Neuronal stem cell (in vitro differentiated cells): Measurements from ENCODE around the gene ATG9B.

Experiments used
- DNase-seq: peaks from one replicate; pipeline ENCODE4 v3.0.0-alpha.2; 2013; ENCODE audit warnings: low spot score
- H2AFZ ChIP-seq: one replicate; pipeline ENCODE4 v1.6.1; 2013; ENCODE audit warnings: mild to moderate bottlenecking, low read length, inconsistent platforms
- H2AK5ac ChIP-seq: 2 replicates; pipeline ENCODE4 v1.6.1; 2013; ENCODE audit warnings: low read depth, mild to moderate bottlenecking, inconsistent platforms, low read length, moderate library complexity, mixed read lengths
- H2BK120ac ChIP-seq: 2 replicates; pipeline ENCODE4 v1.6.1; 2013; ENCODE audit warnings: low read depth, mild to moderate bottlenecking, inconsistent platforms, low read length, moderate library complexity, mixed read lengths
- H2BK12ac ChIP-seq: one replicate; pipeline ENCODE4 v1.6.1; 2013; ENCODE audit warnings: low read length, inconsistent platforms
- H2BK15ac ChIP-seq: 2 replicates; pipeline ENCODE4 v1.6.1; 2013; ENCODE audit warnings: mild to moderate bottlenecking, low read length, inconsistent platforms, mixed read lengths
- H2BK5ac ChIP-seq: one replicate; pipeline ENCODE4 v1.6.1; 2013; ENCODE audit warnings: inconsistent platforms, mild to moderate bottlenecking, low read length, moderate library complexity
- H3K14ac ChIP-seq: one replicate; pipeline ENCODE4 v1.6.1; 2013; ENCODE audit warnings: low read length, inconsistent platforms
- H3K18ac ChIP-seq: 2 replicates; pipeline ENCODE4 v1.6.1; 2013; ENCODE audit warnings: low read length, inconsistent platforms
- H3K23ac ChIP-seq: 2 replicates; pipeline ENCODE4 v1.6.1; 2013; ENCODE audit warnings: low read depth, mild to moderate bottlenecking, mixed read lengths, low read length, inconsistent platforms; ENCODE audit not compliant: poor library complexity
- H3K27ac ChIP-seq: replicated peaks from 3 replicates; pipeline ENCODE4 v1.5.1; 2013; ENCODE audit warnings: low read length, inconsistent platforms
- H3K27me3 ChIP-seq, 3 experiments: 2 replicates each; pipeline ENCODE4 v1.6.1; 2013; ENCODE audit warnings: low read length in 3 of 3, mild to moderate bottlenecking in 2 of 3, inconsistent platforms in 1 of 3, low read depth in 1 of 3, mixed read lengths in 1 of 3, moderate library complexity in 1 of 3; ENCODE audit not compliant: control insufficient read depth in 3 of 3, insufficient read depth in 3 of 3
- H3K36me3 ChIP-seq, 2 donors: replicated peaks in 1 of 2; 2 replicates each; pipeline ENCODE4 v1.6.1; 2013; ENCODE audit warnings: low read length in 2 of 2; ENCODE audit not compliant: control insufficient read depth in 2 of 2, insufficient read depth in 2 of 2
- H3K4ac ChIP-seq: 2 replicates; pipeline ENCODE4 v1.6.1; 2013; ENCODE audit warnings: inconsistent platforms, mild to moderate bottlenecking, low read length, moderate library complexity
- H3K4me1 ChIP-seq, 2 donors: 1 replicate in 1 of 2; 2 replicates in 1 of 2; pipeline ENCODE4 v1.6.1; 2013; ENCODE audit warnings: low read length in 2 of 2, low read depth in 1 of 2; ENCODE audit not compliant: control insufficient read depth in 2 of 2, insufficient read depth in 1 of 2
- H3K4me2 ChIP-seq: one replicate; pipeline ENCODE4 v1.6.1; 2013; ENCODE audit warnings: mild to moderate bottlenecking, low read length, inconsistent platforms; ENCODE audit not compliant: insufficient read depth, poor library complexity, severe bottlenecking
- H3K4me3 ChIP-seq, 2 donors: 2 replicates each; pipeline ENCODE4 v1.5.1; 2013; ENCODE audit warnings: low read length in 2 of 2, mild to moderate bottlenecking in 2 of 2, inconsistent platforms in 1 of 2, moderate library complexity in 1 of 2
- H3K79me1 ChIP-seq: one replicate; pipeline ENCODE4 v1.6.1; 2013; ENCODE audit warnings: low read depth, mild to moderate bottlenecking, inconsistent platforms, low read length, moderate library complexity
- H3K9ac ChIP-seq: one replicate; pipeline ENCODE4 v1.6.1; 2013; ENCODE audit warnings: mild to moderate bottlenecking, low read depth, low read length, inconsistent platforms; ENCODE audit not compliant: poor library complexity
- H3K9me3 ChIP-seq, 2 donors: replicated peaks in 1 of 2; 2 replicates each; pipeline versions ENCODE3 to v1.6.1; 2013; ENCODE audit warnings: low read length in 2 of 2, mild to moderate bottlenecking in 2 of 2, inconsistent platforms in 1 of 2, low read depth in 1 of 2, mixed read lengths in 1 of 2, moderate library complexity in 1 of 2; ENCODE audit not compliant: control insufficient read depth in 2 of 2, insufficient read depth in 1 of 2
- H4K8ac ChIP-seq: one replicate; pipeline ENCODE4 v1.6.1; 2013; ENCODE audit warnings: low read depth, mild to moderate bottlenecking, inconsistent platforms, low read length, moderate library complexity
- H4K91ac ChIP-seq: one replicate; pipeline ENCODE4 v1.6.1; 2013; ENCODE audit warnings: low read length, low read depth, mild to moderate bottlenecking, inconsistent platforms; ENCODE audit not compliant: poor library complexity
- WGBS, 2 donors: extraction: QIAGEN DNeasy Blood & Tissue Kit; methylation state at CpG; one replicate each; pipeline ENCODE4 v1.1.7; 2013; ENCODE audit warnings: missing lambda C conversion rate in 2 of 2, mixed read lengths in 1 of 2; ENCODE audit not compliant: insufficient read length in 2 of 2, insufficient replicate concordance in 1 of 2; ENCODE audit errors: extremely low coverage in 2 of 2; 5-methylcytosine and 5-hydroxymethylcytosine counted together

ATG9B gene

DNA sequence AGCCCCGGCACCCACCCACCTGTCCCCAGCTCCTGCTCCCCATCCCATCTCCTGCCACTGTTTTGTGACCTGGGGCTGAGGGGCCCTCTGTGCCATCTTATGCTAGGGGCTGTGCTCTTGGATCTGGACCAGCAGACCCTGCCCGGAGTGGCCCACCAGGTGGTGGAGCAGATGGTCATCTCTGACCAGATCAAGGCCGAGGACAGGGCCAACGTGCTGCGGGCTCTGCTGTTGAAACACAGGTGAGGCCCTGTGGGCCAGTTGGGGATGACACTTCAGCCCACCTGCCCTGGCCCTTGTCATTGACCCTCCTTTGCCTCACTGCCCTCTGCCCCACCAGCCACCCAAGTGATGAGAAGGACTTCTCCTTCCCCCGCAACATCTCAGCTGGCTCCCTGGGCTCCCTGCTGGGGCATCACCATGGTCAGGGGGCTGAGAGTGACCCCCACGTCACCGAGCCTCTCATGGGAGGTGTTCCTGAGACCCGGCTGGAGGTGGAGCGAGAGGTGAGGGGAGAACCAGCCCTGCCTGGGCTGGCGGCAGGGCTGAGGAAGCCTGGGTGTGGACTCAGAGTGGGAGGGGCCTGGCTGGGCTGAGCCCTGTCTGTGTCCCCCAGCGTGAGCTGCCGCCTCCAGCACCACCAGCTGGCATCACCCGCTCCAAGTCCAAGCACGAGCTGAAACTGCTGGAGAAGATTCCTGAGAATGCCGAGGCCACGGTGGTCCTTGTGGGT is 45.7 kb upstream of the ATG9B start:
- Histone ChIP-seq H3K18ac (no peak overlapping the region), H3K4ac (no peak overlapping the region), H4K8ac (no peak overlapping the region), H3K4me2 (no peak overlapping the region), H3K9ac (no peak overlapping the region), H2AFZ (no peak overlapping the region), H3K4me3 (peak overlapping the region in 1 of 2 donors; percentile 67), H2AK5ac (no peak overlapping the region), H3K14ac (no peak overlapping the region), H3K9me3 (no peaks in the 10 kb centered on the region), H3K27ac (no peak overlapping the region), H2BK12ac (no peak overlapping the region), H2BK15ac (no peak overlapping the region), H4K91ac (no peak overlapping the region), H2BK5ac (no peak overlapping the region), H3K36me3 (peaks cover 51 to 95% of the 10 kb centered on the region in 2 donors), H3K79me1 (no peaks in the 10 kb centered on the region), H2BK120ac (no peak overlapping the region), H3K27me3 (no peaks in the 10 kb centered on the region), H3K23ac (peak overlapping the region; percentile 43), H3K4me1 (no peaks in the 10 kb centered on the region)
- no CpG with 5 or more reads among the region's 17 CpGs for WGBS, 2 donors
- no peak for DNase-seq

- no peak overlapping the region for H2BK5ac ChIP-seq
- H3K4me2 ChIP-seq = no peak overlapping the region
- no peak overlapping the region for H2BK15ac ChIP-seq
- no peak for DNase-seq
- H3K9ac ChIP-seq = no peak overlapping the region
- H3K18ac ChIP-seq = no peak overlapping the region
- no peak overlapping the region for H4K8ac ChIP-seq
- no peak overlapping the region for H2BK12ac ChIP-seq
- H3K9me3 ChIP-seq = no peaks in the 10 kb centered on the region
- no peak overlapping the region for H3K23ac ChIP-seq
- H3K27me3 ChIP-seq = peaks cover 0 to 2% (median 0%) of the 10 kb centered on the region in 3 experiments
- H3K4me1 ChIP-seq = peaks cover 0 to 2% of the 10 kb centered on the region in 2 donors
- H3K14ac ChIP-seq = no peak overlapping the region
- no CpG with 5 or more reads among the region's 12 CpGs for WGBS, 2 donors
- no peak overlapping the region for H2BK120ac ChIP-seq
- H3K36me3 ChIP-seq = peaks cover 48 to 93% of the 10 kb centered on the region in 2 donors
- H2AK5ac ChIP-seq = no peak overlapping the region
- no peak overlapping the region for H2AFZ ChIP-seq
- no peak overlapping the region for H4K91ac ChIP-seq
- no peak overlapping the region for H3K27ac ChIP-seq
- peaks cover 2% of the 10 kb centered on the region for H3K79me1 ChIP-seq
- no peak overlapping the region for H3K4ac ChIP-seq
- H3K4me3 ChIP-seq = no peak overlapping the region
Measured at GRCh38 chr7:151068069-151068773, 43.9 kb upstream of the ATG9B start.

GRCh38 chr7:151066273-151066974 is 42.1 kb upstream of the ATG9B start:
- peaks cover 0 to 9% (median 0%) of the 10 kb centered on the region in 3 experiments for H3K27me3 ChIP-seq
- H3K79me1 ChIP-seq = peaks cover 2% of the 10 kb centered on the region
- H3K4ac ChIP-seq = no peak overlapping the region
- no peak overlapping the region for H2BK5ac ChIP-seq
- no peak overlapping the region for H2BK15ac ChIP-seq
- peaks cover 2 to 13% of the 10 kb centered on the region in 2 donors for H3K4me1 ChIP-seq
- H3K4me2 ChIP-seq = no peak overlapping the region
- H3K9ac ChIP-seq = no peak overlapping the region
- H3K27ac ChIP-seq = no peak overlapping the region
- no peak overlapping the region for H2AFZ ChIP-seq
- no peak overlapping the region for H2BK120ac ChIP-seq
- H3K4me3 ChIP-seq = no peak overlapping the region
- no peaks in the 10 kb centered on the region for H3K9me3 ChIP-seq
- H3K36me3 ChIP-seq = peaks cover 43 to 86% of the 10 kb centered on the region in 2 donors
- no peak overlapping the region for H3K14ac ChIP-seq
- H2BK12ac ChIP-seq = no peak overlapping the region
- H2AK5ac ChIP-seq = no peak overlapping the region
- no peak overlapping the region for H4K8ac ChIP-seq
- no peak for DNase-seq
- WGBS, 2 donors = no CpG with 5 or more reads among the region's 39 CpGs
- no peak overlapping the region for H3K23ac ChIP-seq
- H3K18ac ChIP-seq = no peak overlapping the region
- no peak overlapping the region for H4K91ac ChIP-seq

DNA sequence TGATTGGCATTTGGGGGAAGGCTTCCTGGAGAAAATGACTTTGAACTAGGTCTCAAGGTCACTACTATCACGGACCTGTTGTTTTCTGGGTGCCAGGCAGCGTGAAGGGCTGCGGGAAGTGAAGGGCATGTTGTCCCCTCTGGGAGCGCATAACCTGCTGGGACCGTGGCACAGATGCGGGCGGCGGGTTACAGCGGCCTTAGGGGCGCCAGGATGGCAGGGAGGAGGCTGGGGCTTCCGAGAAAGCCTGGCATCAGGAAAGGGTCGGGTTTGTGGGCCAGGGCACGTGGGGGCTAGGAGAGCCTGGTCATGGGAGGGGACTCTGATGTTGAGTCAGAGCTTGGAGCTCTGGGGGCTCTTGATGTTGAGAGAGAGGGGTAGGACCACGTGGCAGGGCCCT is 41.2 kb upstream of the ATG9B start:
- Histone ChIP-seq H3K36me3 (peaks cover 37 to 77% of the 10 kb centered on the region in 2 donors), H4K91ac (no peak overlapping the region), H2BK5ac (no peak overlapping the region), H3K23ac (no peak overlapping the region), H4K8ac (no peak overlapping the region), H3K4ac (no peak overlapping the region), H3K4me2 (no peak overlapping the region), H3K79me1 (peaks cover 2% of the 10 kb centered on the region), H3K27ac (no peak overlapping the region), H2BK120ac (no peak overlapping the region), H2AK5ac (no peak overlapping the region), H2BK15ac (no peak overlapping the region), H2BK12ac (no peak overlapping the region), H3K9ac (no peak overlapping the region), H3K9me3 (no peaks in the 10 kb centered on the region), H2AFZ (no peak overlapping the region), H3K14ac (no peak overlapping the region), H3K4me3 (no peak overlapping the region), H3K4me1 (peaks cover 11 to 22% of the 10 kb centered on the region in 2 donors), H3K27me3 (peaks cover 0 to 17% (median 0%) of the 10 kb centered on the region in 3 experiments), H3K18ac (no peak overlapping the region)
- no CpG with 5 or more reads among the region's 14 CpGs for WGBS, 2 donors
- DNase-seq = no peak
